ENCODE measurements around the gene STK40. TPM values are rescaled to one million over a fixed set of nuclear protein-coding genes. Genes with fewer than 3 reads are reported as not detected.

The STK40 gene
- total and polyA plus RNA-seq, 2 donors (not counting 1 experiment from before 2014, with no cell fraction given) = 14.2 to 15.1 TPM

- Histone ChIP-seq H3K79me2 (ENCODE audit: control insufficient read depth, insufficient read depth, low read length) (peaks cover 62% of the 10 kb centered on the region), H3K27ac (ENCODE audit: insufficient read depth, low read length) (no peak overlapping the region), H3K9me3 (ENCODE audit: control insufficient read depth, insufficient read depth, low read depth, low read length) (no peaks in the 10 kb centered on the region), H3K4me3 (replicated peaks in 1 of 4; ENCODE audit: control extremely low read depth in 1 of 4, insufficient read depth in 1 of 4, low read depth in 3 of 4, low read length in 4 of 4) (no peak overlapping the region), H3K9ac (ENCODE audit: insufficient read depth, low read length) (no peak overlapping the region), H4K20me1 (ENCODE audit: control insufficient read depth, extremely low read depth, insufficient read depth, low read length) (no peaks in the 10 kb centered on the region), H3K4me1 (ENCODE audit: control insufficient read depth, extremely low read depth, insufficient read depth, low read length) (peaks cover 12% of the 10 kb centered on the region), H2AFZ (ENCODE audit: low read length) (no peak overlapping the region), H3K27me3 (ENCODE audit: control insufficient read depth, insufficient read depth, low read length) (no peaks in the 10 kb centered on the region), H3K4me2 (ENCODE audit: extremely low read depth, insufficient read depth, low read length) (no peak overlapping the region), H3K36me3 (ENCODE audit: control insufficient read depth, insufficient read depth, low read length) (peaks cover 1% of the 10 kb centered on the region)
- no peak for DNase-seq (ENCODE audit: low read depth in 2 of 2)
- TF ChIP-seq EZH2 (IDR thresholded peaks at IDR 0.05; ENCODE audit: low read length, missing control alignments) (no peak), CTCF (conservative IDR thresholded peaks at IDR 0.05 in 1 of 2, IDR thresholded peaks at IDR 0.05 in 1 of 2; ENCODE audit: low read depth in 1 of 2, low read length in 2 of 2) (no peak)
These were observed 3.1 kb downstream of the STK40 start for GRCh38 chr1:36382669-36383068.

GRCh38 chr1:36382231-36382630 lies 3.5 kb downstream of the STK40 start:
- TF ChIP-seq EZH2 (IDR thresholded peaks at IDR 0.05; ENCODE audit: low read length, missing control alignments) = no peak
- TF ChIP-seq CTCF (conservative IDR thresholded peaks at IDR 0.05 in 1 of 2, IDR thresholded peaks at IDR 0.05 in 1 of 2; ENCODE audit: low read depth in 1 of 2, low read length in 2 of 2) = no peak
- Histone ChIP-seq H3K36me3 (ENCODE audit: control insufficient read depth, insufficient read depth, low read length) (peaks cover 2% of the 10 kb centered on the region), H3K9ac (ENCODE audit: insufficient read depth, low read length) (no peak overlapping the region), H3K79me2 (ENCODE audit: control insufficient read depth, insufficient read depth, low read length) (peaks cover 65% of the 10 kb centered on the region), H3K9me3 (ENCODE audit: control insufficient read depth, insufficient read depth, low read depth, low read length) (no peaks in the 10 kb centered on the region), H3K4me3 (replicated peaks in 1 of 4; ENCODE audit: control extremely low read depth in 1 of 4, insufficient read depth in 1 of 4, low read depth in 3 of 4, low read length in 4 of 4) (no peak overlapping the region), H3K4me2 (ENCODE audit: extremely low read depth, insufficient read depth, low read length) (no peak overlapping the region), H3K4me1 (ENCODE audit: control insufficient read depth, extremely low read depth, insufficient read depth, low read length) (peaks cover 7% of the 10 kb centered on the region), H2AFZ (ENCODE audit: low read length) (no peak overlapping the region), H4K20me1 (ENCODE audit: control insufficient read depth, extremely low read depth, insufficient read depth, low read length) (no peaks in the 10 kb centered on the region), H3K27me3 (ENCODE audit: control insufficient read depth, insufficient read depth, low read length) (no peaks in the 10 kb centered on the region), H3K27ac (ENCODE audit: insufficient read depth, low read length) (no peak overlapping the region)
- no peak for DNase-seq (ENCODE audit: low read depth in 2 of 2)

GRCh38 chr1:36381405-36381804 lies 4.3 kb downstream of the STK40 start:
- no peak overlapping the region for H2AFZ ChIP-seq (ENCODE audit: low read length)
- H3K9ac ChIP-seq (ENCODE audit: insufficient read depth, low read length) = no peak overlapping the region
- H3K36me3 ChIP-seq (ENCODE audit: control insufficient read depth, insufficient read depth, low read length) = peaks cover 3% of the 10 kb centered on the region
- H3K4me1 ChIP-seq (ENCODE audit: control insufficient read depth, extremely low read depth, insufficient read depth, low read length) = peaks cover 2% of the 10 kb centered on the region
- no peaks in the 10 kb centered on the region for H4K20me1 ChIP-seq (ENCODE audit: control insufficient read depth, extremely low read depth, insufficient read depth, low read length)
- no peaks in the 10 kb centered on the region for H3K9me3 ChIP-seq (ENCODE audit: control insufficient read depth, insufficient read depth, low read depth, low read length)
- no peak overlapping the region for H3K4me3 ChIP-seq (replicated peaks in 1 of 4; ENCODE audit: control extremely low read depth in 1 of 4, insufficient read depth in 1 of 4, low read depth in 3 of 4, low read length in 4 of 4)
- H3K4me2 ChIP-seq (ENCODE audit: extremely low read depth, insufficient read depth, low read length) = no peak overlapping the region
- H3K27me3 ChIP-seq (ENCODE audit: control insufficient read depth, insufficient read depth, low read length) = no peaks in the 10 kb centered on the region
- DNase-seq (ENCODE audit: low read depth in 2 of 2) = no peak
- no peak for TF ChIP-seq EZH2 (IDR thresholded peaks at IDR 0.05; ENCODE audit: low read length, missing control alignments)
- no peak for TF ChIP-seq CTCF (conservative IDR thresholded peaks at IDR 0.05 in 1 of 2, IDR thresholded peaks at IDR 0.05 in 1 of 2; ENCODE audit: low read depth in 1 of 2, low read length in 2 of 2)
- H3K79me2 ChIP-seq (ENCODE audit: control insufficient read depth, insufficient read depth, low read length) = peaks cover 67% of the 10 kb centered on the region
- H3K27ac ChIP-seq (ENCODE audit: insufficient read depth, low read length) = no peak overlapping the region
